Tibial nerve (tissue), 3 donors: ENCODE data around the gene OLFM1.

ENCODE experiments used
- POLR2A ChIP-seq, 2 donors: fragments of 450-650 bp; IDR thresholded peaks; one replicate each; pipeline ENCODE4 v1.6.1; 2017; ENCODE audit warnings: antibody characterized with exemption in 2 of 2, mild to moderate bottlenecking in 2 of 2, moderate library complexity in 2 of 2
- TF ChIP-seq, protein P1 (sequence below), 5 experiments: fragments of 200-600 bp in 3 of 5; fragments of 450-650 bp in 2 of 5; sonication (generic) in 3 of 5; IDR thresholded peaks; one replicate each; pipeline ENCODE4 v1.5.1; 2016 to 2019; ENCODE audit warnings: antibody characterized with exemption in 5 of 5, mild to moderate bottlenecking in 3 of 5, moderate library complexity in 2 of 5

DNA sequence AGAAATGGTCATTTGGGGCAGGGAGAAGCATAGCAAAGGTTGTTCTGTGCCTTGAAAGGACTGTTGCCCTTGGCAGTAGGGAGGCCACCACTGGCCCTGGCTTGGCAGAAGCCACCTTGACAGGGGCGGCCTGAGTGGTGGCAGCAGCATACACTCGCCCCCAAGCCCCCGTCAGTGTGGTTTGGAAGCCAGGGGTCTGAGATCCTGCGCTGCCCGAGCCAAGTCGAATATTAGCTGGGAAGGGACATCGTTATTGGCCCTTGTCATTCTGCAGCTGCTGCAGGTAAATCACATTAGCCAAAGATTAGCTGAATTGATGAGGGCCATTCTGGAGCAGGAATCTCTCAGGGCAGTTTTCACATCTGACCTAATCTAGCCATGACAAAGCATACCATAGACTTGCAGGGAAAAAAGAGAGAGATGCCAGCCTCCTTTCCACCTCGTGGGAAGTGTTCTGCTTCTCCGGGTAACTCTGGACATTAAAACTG lies 9.0 kb downstream of the OLFM1 start:
- no peak for TF ChIP-seq POLR2A (IDR thresholded peaks at IDR 0.05)
- TF ChIP-seq, protein P1, sequence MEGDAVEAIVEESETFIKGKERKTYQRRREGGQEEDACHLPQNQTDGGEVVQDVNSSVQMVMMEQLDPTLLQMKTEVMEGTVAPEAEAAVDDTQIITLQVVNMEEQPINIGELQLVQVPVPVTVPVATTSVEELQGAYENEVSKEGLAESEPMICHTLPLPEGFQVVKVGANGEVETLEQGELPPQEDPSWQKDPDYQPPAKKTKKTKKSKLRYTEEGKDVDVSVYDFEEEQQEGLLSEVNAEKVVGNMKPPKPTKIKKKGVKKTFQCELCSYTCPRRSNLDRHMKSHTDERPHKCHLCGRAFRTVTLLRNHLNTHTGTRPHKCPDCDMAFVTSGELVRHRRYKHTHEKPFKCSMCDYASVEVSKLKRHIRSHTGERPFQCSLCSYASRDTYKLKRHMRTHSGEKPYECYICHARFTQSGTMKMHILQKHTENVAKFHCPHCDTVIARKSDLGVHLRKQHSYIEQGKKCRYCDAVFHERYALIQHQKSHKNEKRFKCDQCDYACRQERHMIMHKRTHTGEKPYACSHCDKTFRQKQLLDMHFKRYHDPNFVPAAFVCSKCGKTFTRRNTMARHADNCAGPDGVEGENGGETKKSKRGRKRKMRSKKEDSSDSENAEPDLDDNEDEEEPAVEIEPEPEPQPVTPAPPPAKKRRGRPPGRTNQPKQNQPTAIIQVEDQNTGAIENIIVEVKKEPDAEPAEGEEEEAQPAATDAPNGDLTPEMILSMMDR (IDR thresholded peaks at IDR 0.05): no peak
